GM18511 (cell line): Measurements from ENCODE around the gene PLXNA4.

Experiments used
- ATAC-seq: cut with Tn5 transposase; IDR thresholded peaks from one replicate; pipeline ENCODE4 v1.9.1; 2021; ENCODE audit warnings: mild to moderate bottlenecking, moderate library complexity; ENCODE audit not compliant: unreplicated experiment

Gene PLXNA4

GRCh38 chr7:132509643-132510042, 66.6 kb downstream of the PLXNA4 start:
- ATAC-seq = no peak

- no peak for ATAC-seq
These were observed 67.4 kb downstream of the PLXNA4 start for GRCh38 chr7:132508724-132509353.

- no peak for ATAC-seq
These were observed 71.4 kb downstream of the PLXNA4 start for GRCh38 chr7:132504852-132505251.

DNA sequence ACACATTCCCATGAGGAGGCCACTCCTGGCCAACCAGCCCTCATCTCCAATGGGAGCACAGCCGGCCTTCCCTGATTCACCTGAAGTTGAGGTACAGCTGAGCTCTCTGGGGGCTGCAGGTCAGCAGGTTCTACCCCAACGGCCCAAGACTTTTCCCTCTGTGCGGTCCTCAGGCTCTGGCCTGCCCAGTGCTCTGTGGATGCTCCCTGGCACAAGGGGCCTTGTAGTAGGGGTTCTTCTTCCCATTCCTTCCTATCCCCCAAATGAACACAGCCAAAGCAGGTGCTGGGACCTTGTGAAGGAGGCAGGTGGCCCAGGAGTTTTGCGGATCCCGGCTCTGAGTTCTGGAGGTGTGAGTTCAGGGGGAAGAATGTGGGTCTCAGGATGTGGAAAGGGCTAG, 72.2 kb downstream of the PLXNA4 start:
- ATAC-seq = no peak

DNA sequence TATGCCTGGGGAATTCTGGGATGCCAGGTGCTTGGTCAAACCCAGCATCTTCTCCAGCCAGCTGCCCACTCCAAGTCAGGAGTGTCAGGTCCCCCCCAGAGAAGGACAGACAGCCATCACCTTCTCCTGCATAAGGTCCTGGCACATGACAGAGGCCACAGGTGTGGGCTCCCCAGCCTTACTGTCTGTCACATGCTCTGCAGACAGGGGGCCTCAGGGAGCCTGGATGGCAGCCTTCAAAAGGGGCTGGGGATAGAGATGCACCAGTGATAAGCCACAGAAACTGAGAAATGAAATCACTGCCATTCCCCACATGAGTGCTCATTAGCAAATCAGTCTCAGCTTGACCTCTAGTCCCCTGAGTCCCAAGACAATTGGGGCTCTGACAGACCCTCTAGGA, 72.9 kb downstream of the PLXNA4 start:
- ATAC-seq = no peak

DNA sequence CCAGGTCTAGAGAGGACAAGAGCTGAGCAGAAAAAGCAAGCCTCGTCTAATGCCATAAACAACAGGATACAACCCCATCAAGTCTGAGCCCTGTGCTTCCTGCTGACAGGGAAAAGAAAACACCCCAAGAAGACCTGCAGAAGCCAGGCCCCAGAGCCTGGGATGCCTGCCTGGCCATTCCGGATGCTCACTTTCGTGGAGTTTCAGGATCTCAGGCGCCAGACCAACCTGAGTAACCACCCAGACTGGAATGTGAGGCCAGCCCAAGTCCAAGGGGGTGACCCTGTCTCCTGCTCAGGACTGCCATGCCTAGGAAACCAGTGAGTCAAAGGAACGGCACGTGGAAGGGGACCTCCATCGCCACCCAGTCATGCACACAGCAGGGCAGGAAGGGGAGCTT, 74.3 kb downstream of the PLXNA4 start:
- ATAC-seq = no peak

GRCh38 chr7:132500727-132501440, 75.4 kb downstream of the PLXNA4 start:
- ATAC-seq = no peak

DNA sequence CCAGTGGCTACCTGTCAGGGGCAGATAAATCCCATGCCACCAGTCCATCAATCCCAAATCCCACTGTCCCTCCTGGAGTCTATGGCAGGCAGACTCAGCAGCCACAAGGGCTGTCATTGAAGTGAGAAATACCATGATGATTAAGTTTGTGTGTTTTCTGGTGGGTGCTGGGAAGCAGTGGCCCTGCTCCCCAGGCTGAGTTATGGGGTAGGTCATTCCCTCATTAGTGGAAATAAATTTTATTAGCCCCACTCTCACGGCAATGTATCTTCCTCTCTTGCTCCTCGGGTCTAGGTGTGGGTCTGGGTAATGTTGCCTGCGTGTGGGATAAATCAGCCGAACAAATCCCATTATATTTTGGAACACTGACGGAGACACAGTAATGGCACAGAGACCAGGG, 76.8 kb downstream of the PLXNA4 start:
- no peak for ATAC-seq

DNA sequence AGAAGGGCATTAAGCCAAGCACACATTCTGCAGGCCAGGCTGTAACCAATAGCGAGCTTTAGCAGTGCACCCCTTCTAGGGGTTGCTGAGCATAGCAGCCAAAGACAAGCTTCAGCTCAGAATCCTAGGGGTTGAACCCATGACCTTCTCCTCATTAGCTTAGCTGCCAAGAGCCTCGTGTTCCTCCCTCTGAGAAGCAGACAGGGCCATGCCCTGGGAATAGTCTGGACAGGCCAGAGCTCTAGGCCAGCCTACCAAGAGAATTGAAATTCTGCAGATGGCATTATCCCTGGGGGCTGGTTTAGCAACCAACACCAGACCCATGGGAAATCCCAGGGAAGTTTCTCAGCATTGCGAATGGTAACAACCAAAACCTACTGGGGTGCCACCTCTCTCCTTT, 77.2 kb downstream of the PLXNA4 start:
- ATAC-seq = no peak

DNA sequence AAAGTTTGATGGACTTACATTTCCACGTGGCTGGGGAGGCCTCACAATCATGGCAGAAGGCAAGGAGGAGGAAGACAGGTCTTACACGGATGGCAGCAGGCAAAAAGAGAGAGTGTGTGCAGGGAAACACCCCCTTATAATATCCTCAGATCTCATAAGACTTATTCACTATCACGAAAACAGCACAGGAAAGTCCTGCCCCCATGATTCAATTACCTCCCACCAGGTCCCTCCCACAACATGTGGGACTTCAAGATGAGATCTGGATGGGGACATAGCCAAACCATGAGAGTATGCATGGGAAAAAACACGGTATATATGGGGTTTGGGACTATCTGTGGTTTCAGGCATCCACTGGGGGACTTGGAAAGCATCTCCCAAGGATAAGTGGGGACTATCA, 78.0 kb downstream of the PLXNA4 start:
- ATAC-seq = no peak

DNA sequence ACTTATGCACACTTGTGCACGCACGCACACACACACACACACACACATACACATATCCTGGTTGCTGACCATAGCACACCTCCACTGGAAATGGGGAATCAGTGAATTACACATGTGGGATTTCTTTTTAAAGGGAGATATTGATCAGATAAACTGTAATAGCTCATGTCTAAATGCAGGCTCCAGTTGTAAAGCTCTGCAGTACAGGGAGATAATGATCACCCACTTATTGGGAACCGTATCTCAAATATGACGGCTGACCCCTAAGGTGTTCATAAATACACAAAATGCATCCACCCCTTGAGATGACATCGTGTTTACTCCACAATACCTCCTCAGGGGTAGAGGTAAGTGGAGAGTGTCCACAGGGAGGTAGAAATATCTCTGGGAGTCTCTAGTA, 79.2 kb downstream of the PLXNA4 start:
- no peak for ATAC-seq

- ATAC-seq = no peak
These were observed 80.3 kb downstream of the PLXNA4 start for GRCh38 chr7:132495936-132496335.

DNA sequence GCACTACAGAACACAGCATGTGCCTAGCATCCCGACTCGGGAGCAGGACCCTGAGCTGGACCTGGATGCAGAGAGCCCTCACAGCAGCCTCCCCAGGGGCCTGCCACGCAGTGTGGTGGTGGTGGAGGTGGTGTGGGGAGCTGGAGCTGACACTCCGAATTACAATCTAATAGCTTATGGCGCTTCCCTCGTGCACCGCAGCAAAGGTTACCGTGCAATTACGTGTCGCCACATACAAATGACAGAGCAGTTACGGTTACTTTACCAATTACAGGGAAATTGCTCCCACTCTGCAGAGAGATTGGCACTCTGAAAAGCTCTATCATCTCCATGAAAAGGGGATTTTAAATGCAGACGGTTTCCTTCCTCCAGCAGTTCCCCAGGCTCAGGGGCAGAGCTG, 81.8 kb downstream of the PLXNA4 start:
- no peak for ATAC-seq

DNA sequence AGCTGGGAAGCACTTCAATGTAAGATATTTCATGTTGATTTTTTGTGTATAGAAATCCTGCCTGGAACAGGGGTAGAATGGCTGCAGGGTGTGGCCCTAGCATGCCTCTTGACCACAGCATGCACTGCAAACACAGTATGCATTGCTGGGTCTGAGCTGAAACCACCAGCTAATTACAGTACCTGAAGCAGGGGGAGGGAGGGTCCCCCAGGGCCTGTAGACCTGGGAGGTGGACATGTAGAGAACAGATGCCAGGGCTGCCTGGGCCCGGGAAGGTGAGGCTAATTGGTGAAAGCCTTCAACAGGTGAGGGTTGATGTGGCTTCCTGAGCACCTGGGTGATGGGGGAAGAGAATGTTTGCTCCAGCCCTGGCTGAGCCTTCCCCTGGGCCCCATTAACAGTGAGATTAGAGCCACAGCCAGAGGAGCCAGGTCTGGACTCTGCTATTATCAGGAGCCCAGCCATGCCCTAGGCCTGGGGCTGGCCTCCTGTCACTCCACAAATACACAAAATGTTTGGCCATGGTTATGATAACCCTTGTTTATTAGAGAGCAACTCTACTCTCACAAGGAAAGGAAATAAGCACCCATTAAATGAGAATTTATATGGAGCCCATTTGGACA, 83.3 kb downstream of the PLXNA4 start:
- ATAC-seq = no peak

- no peak for ATAC-seq
These were observed 84.8 kb downstream of the PLXNA4 start for GRCh38 chr7:132491391-132491945.

GRCh38 chr7:132490474-132490873, 85.8 kb downstream of the PLXNA4 start:
- no peak for ATAC-seq

- no peak for ATAC-seq
These were observed 86.5 kb downstream of the PLXNA4 start for GRCh38 chr7:132489776-132490237.

- ATAC-seq = no peak
These were observed 87.5 kb downstream of the PLXNA4 start for GRCh38 chr7:132488634-132489302.

GRCh38 chr7:132486274-132486610, 90.0 kb downstream of the PLXNA4 start:
- ATAC-seq = no peak

DNA sequence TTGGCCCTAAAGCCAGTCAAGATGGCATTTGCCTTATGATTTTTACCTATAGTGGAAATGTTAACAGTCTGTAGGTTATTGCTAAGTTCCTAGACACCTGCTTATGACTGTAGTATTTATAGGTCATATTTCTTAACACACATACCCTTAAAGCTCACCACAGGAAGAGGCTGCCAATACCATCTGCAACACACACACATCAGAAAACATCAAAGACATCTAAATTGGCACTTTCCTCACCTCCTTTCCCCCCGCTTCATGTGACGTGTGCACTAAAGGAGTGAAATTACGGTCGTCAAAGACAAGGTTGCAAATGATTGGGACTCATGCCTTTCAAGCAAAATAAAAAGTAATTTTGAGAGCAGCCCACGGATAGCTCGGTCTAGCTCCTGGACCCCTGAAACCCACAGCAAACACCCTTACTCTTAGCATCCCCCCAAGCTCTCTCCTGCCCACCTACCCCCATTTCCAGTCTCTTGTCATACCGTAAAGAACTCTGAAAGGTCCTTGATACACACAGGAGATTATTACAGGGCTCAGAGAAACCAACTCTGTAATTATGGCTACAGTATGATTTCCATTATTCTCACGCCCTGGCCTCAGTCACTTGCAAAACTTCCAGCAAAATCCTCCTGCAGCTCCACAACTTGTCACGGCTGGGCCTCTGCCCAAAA, 90.5 kb downstream of the PLXNA4 start:
- ATAC-seq = no peak

DNA sequence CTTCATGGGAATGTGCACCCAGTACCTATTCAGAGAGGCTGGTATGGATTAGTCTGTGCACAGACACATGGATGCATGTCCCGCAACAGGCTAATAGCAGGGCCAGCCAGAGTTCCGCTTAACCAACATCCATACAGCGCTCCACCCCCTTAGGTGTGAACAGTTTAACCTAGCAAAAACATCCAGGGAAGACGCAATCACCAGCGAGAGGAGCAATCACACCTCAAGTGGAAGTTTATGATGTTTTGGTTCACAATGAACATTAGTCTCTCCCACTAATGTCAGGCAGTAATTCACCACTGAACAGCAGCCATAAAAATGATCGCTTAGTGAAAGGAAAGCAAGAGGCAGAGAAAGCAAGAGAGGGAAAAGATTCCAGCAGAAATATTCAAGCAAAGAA, 91.1 kb downstream of the PLXNA4 start:
- ATAC-seq = no peak
